Hematopoietic multipotent progenitor cell treated with erythropoietin and hydrocortisone succinate and interleukin-3 and kit ligand, for 4 days (in vitro differentiated cells): Measurements from ENCODE around the gene SPRED3.
"Not testable (repeated sequence)": the region's sequence is repeated elsewhere in the genome, so short reads cannot be mapped to it uniquely, and the experiment has no call there.

Source experiments
- DNase-seq: peaks from one replicate; pipeline ENCODE4 v3.0.0-alpha.2; 2015

Gene SPRED3, protein sequence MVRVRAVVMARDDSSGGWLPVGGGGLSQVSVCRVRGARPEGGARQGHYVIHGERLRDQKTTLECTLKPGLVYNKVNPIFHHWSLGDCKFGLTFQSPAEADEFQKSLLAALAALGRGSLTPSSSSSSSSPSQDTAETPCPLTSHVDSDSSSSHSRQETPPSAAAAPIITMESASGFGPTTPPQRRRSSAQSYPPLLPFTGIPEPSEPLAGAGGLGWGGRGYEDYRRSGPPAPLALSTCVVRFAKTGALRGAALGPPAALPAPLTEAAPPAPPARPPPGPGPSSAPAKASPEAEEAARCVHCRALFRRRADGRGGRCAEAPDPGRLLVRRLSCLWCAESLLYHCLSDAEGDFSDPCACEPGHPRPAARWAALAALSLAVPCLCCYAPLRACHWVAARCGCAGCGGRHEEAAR

DNA sequence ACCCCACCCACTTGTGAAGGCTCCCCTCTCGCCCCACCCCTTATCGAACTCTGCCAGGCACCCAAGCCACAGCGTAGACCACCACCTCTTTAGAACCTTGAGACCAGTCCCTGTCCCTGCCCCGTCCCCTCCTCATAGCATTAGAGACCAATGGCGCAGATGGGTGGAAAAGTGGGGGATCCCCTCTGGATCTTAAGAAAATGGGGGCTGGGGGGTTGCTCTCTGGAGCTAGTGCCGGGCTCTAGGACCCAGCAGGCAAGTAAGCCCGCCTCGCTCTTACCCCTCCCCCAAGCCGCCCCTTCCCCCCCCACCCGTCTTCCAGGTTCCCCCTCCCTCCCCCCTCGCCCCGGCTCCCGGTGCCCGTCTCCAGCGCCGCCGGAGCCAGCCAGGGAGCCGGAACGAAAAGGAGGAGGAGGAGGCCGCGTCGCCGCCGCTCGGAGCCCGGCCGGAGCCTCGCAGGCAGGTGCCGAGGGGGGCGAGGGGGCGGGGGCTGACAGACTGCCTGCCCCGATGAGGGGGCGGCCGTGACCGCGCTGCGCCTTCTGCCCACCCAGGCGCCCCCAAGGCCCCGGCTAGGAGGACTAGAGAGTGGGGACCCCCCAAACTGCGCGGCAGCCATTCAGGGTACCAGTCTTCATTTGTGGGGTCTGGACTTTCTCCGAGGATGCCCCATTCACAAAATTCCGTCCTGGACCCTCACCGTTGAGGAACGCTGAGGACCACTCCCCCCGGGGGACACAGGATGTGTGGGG, at the start of gene SPRED3:
SPRED3 (plus strand) TSS at position 349 of the 752 bp plus-strand sequence. CDS start 1,606 bp downstream, outside the sequence.
- no peak for DNase-seq

DNA sequence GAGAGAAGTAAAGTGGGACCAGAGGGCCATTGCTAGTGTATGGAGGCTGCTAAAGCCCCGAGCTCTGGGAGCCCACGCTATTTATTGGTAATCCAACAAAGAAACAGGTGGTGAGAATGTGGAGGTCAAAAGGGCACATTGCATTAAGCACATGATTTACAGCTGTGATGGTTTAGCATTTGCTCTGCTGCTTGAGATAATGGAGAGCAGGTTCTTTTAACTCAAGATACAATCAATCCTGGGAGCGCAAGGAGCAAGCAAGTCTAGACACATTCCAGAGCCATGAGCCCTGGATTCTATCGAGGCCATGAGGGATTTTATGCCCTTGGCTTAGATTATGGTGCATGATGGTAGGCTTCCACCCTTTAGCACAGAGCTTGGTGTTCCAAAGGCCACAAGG, 49.5 kb upstream of the SPRED3 start:
- not testable (repeated sequence) for DNase-seq

DNA sequence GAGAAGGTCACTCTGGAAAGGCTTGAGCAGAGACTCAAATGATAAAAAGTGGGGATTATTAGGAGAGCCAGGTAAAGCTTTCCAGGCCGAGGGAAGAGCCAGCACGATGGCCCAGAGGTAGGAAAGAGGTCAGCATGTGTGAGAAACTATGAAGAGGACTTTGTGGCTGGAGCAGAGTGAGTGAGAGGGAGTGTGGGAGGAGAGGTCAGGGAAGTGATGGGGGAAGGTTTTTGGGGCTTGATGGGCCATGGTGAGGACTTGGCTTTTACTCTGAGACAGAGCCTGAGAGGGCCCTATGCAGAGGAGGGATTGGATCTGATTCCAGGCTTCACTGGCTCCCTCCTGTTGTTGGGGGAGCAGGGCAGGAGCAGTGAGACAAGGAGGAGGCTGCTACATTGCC, 47.6 kb upstream of the SPRED3 start:
- DNase-seq, result no peak

DNA sequence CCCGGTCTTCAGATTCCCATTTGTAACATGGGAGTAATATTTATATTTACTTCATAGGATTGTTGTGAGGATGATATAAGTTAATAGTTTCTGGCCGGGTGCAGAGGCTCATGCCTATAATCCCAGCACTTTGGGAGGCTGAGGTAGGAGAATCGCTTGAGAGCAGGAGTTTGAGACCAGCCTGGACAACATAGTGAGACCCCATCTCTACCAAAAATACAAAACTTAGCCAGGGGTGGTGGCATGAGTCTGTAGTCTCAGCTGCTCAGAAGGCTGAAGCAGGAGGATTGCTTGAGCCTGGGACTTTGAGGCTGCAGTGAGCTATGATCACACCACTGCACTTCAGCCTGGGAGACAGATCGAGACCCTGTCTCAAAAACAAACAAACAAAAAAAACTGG, 41.7 kb upstream of the SPRED3 start:
- no peak for DNase-seq

DNA sequence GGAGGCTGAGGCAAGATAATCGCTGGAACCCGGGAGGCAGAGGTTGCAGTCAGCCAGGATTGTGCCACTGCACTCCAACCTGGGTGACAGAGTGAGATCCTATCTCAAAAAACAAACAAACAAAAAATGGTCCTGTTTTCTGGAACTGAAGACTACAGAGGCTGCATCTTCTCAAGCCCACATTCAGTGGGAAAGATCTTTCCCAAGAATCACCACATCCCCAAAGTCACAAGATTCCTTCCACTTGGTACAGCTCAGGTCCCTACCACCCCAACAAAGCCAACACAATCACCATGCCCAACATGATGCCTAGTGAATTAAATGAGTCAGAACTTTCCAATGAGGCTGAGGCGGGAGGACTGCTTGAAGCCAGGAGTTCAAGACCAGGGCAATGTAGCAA, 37.6 kb upstream of the SPRED3 start:
- DNase-seq, result no peak

DNA sequence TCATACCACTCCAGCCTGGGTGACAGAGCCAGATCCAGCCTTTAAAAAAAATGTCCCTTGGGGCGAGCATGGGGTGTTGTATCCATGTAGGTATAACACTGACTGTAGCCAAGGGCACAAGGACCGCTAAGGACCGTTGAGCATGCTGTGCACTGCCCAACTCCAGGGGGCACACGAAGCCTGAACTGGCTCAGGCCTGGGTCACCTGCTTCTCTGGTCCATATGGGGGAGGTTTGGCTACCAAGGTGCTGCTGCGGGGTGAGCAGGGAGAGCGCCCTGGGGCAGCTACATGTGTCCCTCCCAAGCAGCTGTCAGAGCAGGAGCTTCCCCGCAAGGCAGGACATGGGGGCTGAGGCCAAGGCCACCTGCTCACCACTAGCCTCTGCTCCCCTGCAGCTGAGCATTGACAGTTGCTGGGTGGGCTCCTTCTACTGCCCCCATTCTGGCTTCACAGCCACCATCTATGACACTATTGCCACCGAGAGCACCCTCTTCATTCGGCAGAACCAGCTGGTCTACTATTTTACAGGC, 36.6 kb upstream of the SPRED3 start:
- DNase-seq, result no peak

DNA sequence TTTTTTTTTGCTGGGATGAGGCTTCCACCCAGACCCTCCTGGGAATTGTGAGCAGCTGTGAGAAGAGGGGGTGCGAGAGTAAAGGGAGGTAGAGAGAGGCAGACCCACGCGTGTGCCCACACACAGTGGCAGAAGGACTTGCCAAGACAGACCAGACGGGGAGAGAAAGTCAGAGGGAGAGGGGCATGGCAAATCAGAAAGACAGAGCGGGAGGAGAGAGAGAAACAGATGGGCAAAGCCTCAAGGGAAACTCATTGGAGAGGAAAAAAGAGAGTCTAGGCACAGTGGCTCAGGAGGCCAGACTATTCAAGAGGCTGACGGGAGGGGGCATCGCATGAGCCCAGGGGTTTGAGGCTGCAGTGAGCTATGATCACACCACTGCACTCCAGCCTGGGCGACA, 35.9 kb upstream of the SPRED3 start:
- DNase-seq, result no peak

DNA sequence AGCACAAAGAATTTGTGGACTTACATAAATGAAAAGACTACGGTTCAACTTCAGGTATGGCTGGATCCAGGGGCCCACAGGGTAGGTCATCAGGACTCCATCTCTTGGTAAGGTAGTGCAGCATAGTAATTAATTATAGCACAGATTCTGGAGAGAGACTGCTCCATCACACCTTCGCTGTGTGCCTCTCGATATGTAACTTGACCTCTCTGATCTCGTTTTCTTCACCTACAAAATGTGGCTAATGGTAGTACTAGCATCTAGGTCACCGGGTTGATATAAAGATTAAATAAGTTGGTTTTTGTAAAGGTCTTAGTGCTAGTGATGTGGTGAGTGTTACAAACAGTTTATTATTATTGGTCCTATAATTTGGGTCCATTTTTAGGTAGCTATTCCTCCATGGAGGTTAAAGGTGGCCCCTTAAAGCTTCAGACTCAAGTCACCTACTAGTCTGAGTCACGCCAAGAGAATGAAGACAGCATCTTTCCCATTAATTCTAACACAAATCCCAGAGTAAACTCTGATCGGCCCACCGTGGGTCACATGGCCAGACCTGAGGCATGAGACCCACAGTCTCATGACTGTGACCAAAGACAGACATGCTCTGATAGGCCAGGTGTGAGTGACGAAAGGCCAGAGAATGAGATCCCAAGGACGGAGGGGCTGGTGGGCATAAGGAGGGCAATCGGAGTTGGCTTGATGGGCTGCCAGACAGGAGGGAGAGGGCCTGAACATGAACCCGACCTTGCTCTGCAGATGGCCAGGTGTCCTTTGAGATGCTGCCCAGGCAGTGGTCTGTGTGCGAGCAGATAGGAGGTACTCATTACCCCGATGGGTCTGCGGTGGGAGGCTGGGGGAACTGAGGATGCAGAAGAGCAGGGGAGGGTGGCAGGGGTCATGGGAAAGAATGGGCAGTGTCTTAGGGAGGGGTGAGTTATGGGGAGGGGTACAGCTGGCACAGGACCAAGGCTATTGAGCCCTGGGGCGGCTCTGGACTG, 32.5 kb upstream of the SPRED3 start:
- DNase-seq, result no peak

DNA sequence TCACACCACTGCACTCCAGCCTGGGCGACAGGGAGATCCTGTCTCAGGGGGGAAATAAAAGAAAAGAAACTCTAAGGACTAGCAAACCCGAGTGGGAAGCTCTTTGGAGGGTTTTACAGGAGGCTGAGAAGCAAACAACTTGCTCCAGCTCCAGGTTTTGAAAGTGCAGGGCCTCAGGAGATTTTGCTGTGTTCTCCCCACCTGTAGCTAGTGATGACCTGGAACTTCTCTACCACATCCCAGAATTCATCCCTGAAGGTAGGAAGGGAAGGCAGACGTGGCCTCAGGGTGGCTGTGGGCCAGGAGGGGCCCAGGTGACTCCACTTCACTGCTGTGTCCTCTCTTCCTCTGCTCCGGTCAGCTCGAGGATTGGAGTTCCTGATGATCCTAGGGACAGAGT, 30.4 kb upstream of the SPRED3 start:
- DNase-seq, result no peak

DNA sequence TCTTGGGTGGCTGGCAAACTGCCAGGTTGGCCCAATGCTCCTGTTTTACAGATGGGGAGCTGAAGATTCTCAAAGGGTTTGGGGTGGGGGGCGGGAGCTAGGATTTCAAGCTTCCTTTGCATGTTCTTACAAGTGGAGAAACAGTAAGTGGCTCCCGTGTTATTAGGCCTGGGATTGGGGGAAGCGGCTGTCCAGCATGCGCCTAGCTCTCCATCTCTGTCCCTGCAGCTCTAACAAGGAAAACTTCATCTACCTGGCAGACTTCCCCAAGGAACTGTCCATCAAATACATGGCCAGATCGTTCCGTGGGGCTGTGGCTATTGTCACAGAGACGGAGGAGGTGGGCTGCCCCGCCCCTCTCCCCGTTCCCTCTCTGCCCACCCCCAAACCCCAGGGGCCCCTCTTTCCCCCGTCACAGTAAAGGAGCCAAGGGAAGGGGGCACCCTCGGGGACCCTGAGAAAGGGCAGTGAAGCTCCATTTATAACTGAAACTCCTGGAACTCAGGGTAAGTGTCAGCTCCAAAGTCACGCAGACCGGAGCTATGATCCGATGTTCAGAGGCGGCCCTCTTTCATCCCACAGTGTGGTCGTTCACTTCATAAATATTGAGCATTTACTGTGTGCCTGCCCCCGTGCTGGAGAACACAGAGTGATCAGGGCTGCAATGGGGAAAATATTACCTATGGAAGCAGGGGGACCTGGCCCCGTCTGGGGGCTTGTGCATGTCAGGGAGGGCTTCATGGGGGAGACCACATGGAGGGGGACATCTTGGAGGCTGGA, 29.1 kb upstream of the SPRED3 start:
- DNase-seq, result no peak

DNA sequence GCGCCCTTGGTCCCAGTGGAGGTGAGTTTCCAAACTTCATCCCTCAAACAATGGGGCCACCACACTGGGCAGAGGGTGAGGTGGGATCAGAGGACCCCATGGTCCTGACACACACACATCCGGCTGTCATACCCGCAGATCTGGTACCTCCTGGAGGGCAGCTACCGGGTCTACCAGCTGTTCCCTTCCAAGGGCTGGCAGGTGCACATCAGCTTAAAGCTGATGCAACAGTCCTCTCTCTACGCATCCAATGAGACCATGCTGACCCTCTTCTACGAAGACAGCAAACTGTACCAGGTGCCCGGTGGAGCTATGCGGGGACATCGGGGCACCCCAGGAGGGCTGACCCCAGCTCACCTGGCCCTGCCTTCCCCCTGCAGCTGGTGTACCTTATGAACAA, 28.1 kb upstream of the SPRED3 start:
- DNase-seq, result no peak

DNA sequence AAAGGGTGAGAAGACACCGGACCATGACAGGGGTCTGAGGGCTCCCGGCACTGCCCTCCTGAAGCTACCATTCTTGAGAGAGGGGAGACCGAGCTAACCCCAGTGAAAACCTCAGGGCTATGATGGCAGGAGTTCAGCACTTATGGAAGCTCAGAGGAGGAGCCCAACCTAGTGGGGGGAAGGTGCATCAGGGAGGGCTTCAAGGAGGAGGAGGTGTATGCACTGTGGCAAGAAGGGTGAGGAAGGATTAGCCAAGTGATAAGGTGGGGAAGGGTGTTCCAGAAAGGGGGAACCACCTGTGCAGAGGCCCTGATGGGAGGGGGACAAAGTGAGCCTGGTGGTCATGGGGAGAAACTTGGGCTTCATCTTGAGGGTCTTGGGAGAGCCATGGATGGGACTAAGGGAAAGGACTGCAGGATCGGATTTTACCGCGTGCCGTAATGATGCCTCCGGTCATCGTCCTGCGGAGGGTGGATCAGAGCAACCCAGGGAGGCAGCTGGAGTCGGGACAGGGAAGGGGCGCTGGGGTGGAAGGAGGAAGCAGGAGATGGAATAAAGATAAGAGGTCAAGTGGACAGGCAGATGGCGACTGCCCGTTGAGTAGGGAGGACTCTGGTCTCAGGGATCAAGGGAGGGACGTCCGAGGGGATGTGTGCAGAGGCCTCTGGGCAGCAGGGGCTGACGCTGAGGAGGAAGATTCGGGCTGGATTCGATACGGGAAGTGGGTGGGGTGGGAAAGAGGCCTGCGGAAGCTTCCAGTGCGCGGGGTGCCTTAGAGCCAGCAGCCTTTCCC, 27.5 kb upstream of the SPRED3 start:
- no peak for DNase-seq

DNA sequence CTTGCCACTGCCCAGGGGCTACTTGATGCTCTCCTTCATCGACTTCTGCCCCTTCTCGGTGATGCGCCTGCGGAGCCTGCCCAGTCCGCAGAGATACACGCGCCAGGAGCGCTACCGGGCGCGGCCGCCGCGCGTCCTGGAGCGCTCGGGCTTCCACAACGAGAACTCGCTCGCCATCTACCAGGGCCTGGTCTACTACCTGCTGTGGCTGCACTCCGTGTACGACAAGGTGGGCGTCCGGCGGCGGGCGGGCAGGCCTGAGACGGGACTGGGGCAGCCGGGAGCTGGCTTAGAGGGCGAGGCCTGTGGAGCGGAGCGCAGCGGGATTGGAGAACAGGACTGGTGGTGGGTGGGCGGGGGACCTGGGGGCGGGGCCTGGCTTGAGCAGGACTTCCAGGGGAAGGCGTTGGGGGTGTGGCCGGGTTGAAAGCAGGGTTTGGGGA, 26.8 kb upstream of the SPRED3 start:
- DNase-seq, result peak; percentile 93

DNA sequence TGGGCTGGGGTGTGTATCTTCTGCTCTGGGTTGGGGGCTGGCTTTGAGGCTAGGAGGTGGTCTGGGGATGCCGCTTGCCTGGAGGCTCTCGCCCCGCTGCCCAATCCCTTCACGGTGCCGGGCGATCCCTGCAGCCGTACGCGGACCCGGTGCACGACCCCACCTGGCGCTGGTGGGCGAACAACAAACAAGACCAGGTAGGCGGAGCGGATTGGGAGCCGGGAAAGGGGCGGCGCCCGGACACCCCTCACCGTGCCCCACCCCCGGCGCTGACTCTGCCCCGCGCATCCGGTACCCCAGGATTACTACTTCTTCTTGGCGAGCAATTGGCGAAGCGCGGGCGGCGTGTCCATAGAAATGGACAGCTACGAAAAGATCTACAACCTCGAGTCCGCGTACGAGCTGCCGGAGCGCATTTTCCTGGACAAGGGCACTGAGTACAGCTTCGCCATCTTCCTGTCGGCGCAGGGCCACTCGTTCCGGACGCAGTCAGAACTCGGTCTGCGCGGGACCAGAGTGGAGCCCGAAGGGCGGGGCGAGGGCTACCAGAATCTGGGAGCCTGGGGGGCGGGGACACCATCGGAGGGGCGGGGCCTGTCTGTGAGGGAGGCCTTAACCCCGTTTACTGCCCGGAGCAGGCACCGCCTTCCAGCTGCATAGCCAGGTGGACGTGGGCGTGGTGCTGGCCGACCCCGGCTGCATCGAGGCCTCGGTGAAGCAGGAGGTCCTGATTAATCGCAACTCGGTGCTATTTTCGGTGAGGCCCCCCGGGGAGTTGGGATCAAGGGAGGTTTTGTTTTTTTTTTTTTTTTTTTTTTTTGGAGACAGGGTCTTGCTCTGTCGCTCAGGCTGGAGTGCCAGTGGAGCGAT, 26.2 kb upstream of the SPRED3 start:
- DNase-seq, result peak; percentile 88

DNA sequence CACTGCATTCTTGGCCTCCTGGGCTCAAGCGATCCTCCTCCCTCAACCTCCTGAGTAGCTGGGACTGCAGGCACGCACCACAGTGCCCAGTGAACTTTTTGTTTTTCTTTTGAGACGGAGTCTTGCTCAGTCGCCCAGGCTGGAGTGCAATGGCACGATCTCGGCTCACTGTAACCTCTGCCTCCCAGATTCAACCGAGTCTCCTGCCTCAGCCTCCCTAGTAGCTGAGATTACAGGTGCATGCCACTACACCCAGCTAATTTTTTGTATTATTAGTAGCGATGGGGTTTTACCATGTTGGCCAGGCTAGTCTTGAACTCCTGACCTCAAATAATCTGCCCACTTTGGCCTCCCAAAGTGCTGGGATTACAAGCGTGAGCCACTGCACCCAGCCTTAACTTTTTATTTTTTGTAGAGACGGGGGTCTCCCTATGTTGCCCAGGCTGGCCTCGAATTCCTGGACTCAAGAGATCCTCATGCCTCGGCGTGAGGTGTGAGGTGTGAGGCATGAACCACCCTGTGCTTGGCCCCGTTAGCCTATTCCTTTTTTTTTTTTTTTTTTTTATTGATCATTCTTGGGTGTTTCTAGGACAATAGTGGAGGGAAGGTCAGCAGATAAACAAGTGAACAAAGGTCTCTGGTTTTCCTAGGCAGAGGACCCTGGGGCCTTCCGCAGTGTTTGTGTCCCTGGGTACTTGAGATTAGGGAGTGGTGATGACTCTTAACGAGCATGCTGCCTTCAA, 25.4 kb upstream of the SPRED3 start:
- not testable (repeated sequence) for DNase-seq

DNA sequence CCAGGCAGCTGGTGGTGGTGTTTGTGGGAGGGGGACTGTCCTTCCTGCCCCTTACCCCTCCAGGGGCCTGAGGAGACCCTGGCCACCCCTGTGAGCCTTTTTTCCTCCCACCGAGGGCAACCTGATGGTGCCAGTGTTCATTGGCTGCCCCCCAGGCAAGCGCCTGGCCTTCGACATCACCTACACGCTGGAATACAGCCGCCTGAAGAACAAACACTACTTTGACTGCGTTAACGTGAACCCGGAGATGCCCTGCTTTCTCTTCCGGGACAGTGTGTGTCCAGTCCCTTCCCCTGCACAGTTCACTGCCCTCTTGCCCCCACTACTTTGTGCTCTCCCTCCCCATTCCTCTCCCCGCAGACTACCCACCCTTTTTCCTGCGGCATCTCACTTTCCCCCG, 21.5 kb upstream of the SPRED3 start:
- DNase-seq, result no peak

DNA sequence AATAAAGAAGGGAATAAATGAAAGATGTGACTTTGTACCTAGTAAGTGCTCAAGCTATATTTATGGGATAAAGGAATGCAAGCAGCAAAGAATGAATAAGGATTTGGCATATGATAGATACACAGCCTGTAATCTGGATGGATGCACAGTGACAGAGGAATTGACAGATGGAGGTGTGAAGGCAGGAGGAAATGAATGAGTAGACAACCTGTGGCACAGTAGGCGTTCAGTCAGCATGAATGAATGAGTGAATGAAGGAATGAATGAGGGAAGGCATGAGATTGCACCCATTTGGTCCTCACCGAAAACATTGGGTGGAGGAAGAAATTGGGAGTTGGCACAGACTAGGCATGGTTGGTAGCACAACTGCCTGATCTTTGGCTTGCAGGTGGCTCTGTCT, 18.9 kb upstream of the SPRED3 start:
- DNase-seq, result no peak

DNA sequence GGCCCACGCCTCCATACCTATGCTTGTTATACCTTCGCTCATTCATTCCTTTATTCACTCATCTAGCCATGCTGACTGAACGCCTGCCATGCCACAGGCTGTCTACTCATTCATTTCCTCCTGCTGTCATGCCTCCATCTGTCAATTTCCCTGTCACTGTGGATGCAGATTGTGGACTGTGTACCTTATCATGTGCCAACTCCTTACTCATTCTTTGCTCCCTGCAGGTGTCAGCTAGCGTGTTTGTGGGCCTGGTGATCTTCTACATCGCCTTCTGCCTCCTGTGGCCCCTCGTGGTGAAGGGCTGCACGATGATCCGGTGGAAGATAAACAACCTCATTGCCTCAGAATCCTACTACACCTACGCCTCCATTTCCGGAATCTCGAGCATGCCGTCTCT, 18.2 kb upstream of the SPRED3 start:
- DNase-seq, result no peak

DNA sequence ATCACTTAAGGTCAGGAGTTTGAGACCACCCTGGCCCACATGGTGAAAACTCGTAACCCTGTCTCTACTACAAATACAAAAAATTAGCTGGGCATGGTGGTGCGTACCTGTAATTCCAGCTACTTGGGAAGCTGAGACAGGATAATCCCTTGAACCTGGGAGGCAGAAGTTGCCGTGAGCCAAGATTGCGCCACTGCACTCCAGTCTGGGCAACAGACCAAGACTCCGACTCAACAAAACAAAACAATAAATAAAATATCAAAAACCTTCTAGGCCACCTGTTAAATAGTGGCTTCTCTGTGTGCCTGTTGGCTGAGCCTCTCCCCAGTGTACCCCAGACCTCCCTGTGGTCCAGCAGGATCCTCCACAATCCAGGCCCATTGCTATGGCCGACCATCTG, 17.4 kb upstream of the SPRED3 start:
- no peak for DNase-seq
